Astrocyte of the cerebellum (primary cell): ENCODE data around the gene SLC5A2.
"Not testable (repeated sequence)": the region's sequence is repeated elsewhere in the genome, so short reads cannot be mapped to it uniquely, and the experiment has no call there.

Experiments used
- DNase-seq: peaks from one replicate; pipeline ENCODE4 v3.0.0-alpha.2; 2011; ENCODE audit warnings: low read depth
- H3K4me3 ChIP-seq: 2 replicates; pipeline ENCODE4 v1.5.1; 2011; ENCODE audit warnings: mild to moderate bottlenecking, low read depth, low read length, moderate library complexity
- in situ Hi-C: cut with HindIII; loops from 2 replicates; pipeline ENCODE4 v1.10.0; 2017; ENCODE audit warnings: low sequenced_read_pairs
- TF ChIP-seq, protein P1 (sequence below): IDR thresholded peaks from 2 replicates; pipeline ENCODE4 v1.5.1; 2012; ENCODE audit warnings: low read length, low read depth, moderate library complexity, mild to moderate bottlenecking; ENCODE audit errors: missing control alignments

Gene SLC5A2

DNA sequence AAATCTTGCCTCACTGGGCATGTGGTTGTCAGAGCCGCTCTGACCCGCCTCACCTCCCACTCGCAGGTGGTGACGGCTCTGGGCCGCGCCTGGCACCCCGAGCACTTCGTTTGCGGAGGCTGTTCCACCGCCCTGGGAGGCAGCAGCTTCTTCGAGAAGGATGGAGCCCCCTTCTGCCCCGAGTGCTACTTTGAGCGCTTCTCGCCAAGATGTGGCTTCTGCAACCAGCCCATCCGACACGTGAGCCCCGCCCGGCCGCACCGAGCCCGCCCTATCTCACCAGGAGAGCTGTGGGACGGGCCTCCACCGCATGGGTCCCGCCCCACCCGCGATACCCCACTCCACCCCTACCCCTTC is 7.0 kb upstream of the SLC5A2 start:
- H3K4me3 ChIP-seq: no peak overlapping the region
- TF ChIP-seq, protein P1, sequence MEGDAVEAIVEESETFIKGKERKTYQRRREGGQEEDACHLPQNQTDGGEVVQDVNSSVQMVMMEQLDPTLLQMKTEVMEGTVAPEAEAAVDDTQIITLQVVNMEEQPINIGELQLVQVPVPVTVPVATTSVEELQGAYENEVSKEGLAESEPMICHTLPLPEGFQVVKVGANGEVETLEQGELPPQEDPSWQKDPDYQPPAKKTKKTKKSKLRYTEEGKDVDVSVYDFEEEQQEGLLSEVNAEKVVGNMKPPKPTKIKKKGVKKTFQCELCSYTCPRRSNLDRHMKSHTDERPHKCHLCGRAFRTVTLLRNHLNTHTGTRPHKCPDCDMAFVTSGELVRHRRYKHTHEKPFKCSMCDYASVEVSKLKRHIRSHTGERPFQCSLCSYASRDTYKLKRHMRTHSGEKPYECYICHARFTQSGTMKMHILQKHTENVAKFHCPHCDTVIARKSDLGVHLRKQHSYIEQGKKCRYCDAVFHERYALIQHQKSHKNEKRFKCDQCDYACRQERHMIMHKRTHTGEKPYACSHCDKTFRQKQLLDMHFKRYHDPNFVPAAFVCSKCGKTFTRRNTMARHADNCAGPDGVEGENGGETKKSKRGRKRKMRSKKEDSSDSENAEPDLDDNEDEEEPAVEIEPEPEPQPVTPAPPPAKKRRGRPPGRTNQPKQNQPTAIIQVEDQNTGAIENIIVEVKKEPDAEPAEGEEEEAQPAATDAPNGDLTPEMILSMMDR: no peak
- no peak for DNase-seq
- in situ Hi-C loops: no loop called here

DNA sequence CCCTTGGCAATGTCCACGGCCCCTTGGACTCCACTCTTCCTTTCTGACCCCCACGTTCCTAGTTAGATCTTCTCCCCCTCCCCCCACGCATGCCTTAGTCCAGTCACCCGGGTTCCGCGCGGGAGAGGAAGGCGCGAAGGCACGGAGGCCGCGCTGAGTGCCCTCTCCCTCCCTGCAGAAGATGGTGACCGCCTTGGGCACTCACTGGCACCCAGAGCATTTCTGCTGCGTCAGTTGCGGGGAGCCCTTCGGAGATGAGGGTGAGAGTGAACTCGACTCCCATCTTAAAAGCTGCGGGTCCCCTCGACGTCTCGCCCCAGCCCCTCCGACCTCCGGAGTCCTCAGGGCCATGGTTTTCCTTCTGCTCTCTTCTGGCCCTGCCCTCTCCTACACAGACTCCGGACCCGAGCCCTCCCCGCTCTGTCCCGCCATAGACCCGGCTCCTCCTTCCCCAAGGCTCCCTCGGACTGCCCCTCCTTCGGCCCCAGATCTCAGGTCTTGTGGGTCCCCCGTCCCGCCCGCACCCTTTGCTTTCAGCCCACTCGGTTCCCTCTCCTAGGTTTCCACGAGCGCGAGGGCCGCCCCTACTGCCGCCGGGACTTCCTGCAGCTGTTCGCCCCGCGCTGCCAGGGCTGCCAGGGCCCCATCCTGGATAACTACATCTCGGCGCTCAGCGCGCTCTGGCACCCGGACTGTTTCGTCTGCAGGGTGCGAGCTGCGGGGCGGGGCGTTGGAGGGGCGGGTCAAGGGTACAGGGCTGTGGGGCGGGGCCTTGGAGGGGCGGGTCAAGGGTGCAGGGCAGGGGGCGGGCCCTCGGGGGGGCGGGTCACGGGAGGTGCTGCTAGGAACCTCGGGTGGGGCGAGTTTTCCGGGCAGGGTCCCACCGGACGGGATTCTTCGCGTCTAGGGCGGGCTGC is 6.4 kb upstream of the SLC5A2 start:
- no peak overlapping the region for H3K4me3 ChIP-seq
- DNase-seq: no peak
- TF ChIP-seq, protein P1: no peak
- in situ Hi-C loops: no loop called here

- H3K4me3 ChIP-seq: no peak overlapping the region
- DNase-seq: no peak
- in situ Hi-C loops: no loop called here
- TF ChIP-seq, protein P1: no peak
These were observed 5.4 kb upstream of the SLC5A2 start for GRCh38 chr16:31477220-31478216.

- TF ChIP-seq, protein P1: no peak
- H3K4me3 ChIP-seq: no peak overlapping the region
- DNase-seq: no peak
- in situ Hi-C loops: no loop called here
These were observed 4.0 kb upstream of the SLC5A2 start for GRCh38 chr16:31478956-31479355.

DNA sequence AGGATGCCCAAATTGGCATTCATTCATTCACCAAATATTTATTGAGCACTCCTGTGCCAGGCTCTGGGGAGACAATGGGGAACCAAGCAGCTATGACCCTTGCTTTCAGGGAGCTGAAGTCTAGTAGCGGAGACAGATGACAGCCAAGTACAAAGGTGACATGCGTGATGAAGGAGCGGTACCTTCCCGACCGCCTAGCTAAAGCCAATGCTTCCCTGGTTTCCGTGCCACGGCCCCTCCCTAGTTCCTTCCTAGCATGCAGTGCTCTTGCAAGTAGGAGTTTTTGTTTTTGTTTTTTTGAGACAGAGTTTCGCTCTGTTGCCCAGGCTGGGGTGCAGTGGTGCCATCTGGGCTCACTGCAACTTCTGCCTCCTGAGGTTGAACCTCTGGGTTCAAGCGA is 3.2 kb upstream of the SLC5A2 start:
- TF ChIP-seq, protein P1: no peak
- no peak overlapping the region for H3K4me3 ChIP-seq
- DNase-seq: no peak
- in situ Hi-C loops: no loop called here

GRCh38 chr16:31480851-31481536 is 1.9 kb upstream of the SLC5A2 start:
- no peak overlapping the region for H3K4me3 ChIP-seq
- in situ Hi-C loops: no loop called here
- TF ChIP-seq, protein P1: no peak
- no peak for DNase-seq

- DNase-seq, in situ Hi-C loops, H3K4me3 ChIP-seq: not testable (repeated sequence)
These were observed 1.1 kb downstream of the SLC5A2 start for GRCh38 chr16:31484048-31484447.
